HepG2 (cell line): ENCODE results near the gene PTGIS. TPM values are rescaled to one million over a fixed set of nuclear protein-coding genes. Genes with fewer than 3 reads are reported as not detected.

Source experiments
- ELF4 ChIP-seq: sonication (generic); formaldehyde crosslinking; IDR thresholded peaks from 2 replicates; pipeline ENCODE4 v1.5.0; 2020; ENCODE audit warnings: missing genetic modification reagents, mild to moderate bottlenecking, moderate library complexity, borderline replicate concordance
- GATAD2A ChIP-seq: IDR thresholded peaks from 2 replicates; pipeline ENCODE4 v1.6.1; 2016
- MED13 ChIP-seq: sonication (generic); formaldehyde crosslinking; IDR thresholded peaks from 2 replicates; pipeline ENCODE4 v1.5.0; 2020; ENCODE audit warnings: missing genetic modification reagents
- MTF1 ChIP-seq: sonication (generic); formaldehyde crosslinking; IDR thresholded peaks from 2 replicates; pipeline ENCODE4 v1.5.0; 2020; ENCODE audit warnings: missing genetic modification reagents
- PHB2 ChIP-seq: fragments of 450-650 bp; IDR thresholded peaks from 2 replicates; pipeline ENCODE4 v1.6.1; 2018; ENCODE audit not compliant: partially characterized antibody
- SSRP1 ChIP-seq: IDR thresholded peaks from 2 replicates; pipeline ENCODE4 v1.6.1; 2016; ENCODE audit warnings: control low read depth
- ZBTB7B ChIP-seq: sonication (generic); formaldehyde crosslinking; IDR thresholded peaks from 2 replicates; pipeline ENCODE4 v1.4.0; 2020; ENCODE audit warnings: missing genetic modification reagents
- ZNF276 ChIP-seq: sonication (generic); formaldehyde crosslinking; IDR thresholded peaks from 2 replicates; pipeline ENCODE4 v1.4.0; 2020; ENCODE audit warnings: mild to moderate bottlenecking, low read depth, missing genetic modification reagents
- ZNF354B ChIP-seq: sonication (generic); formaldehyde crosslinking; IDR thresholded peaks from 2 replicates; pipeline ENCODE4 v1.8.0; 2022; ENCODE audit warnings: mild to moderate bottlenecking, missing genetic modification reagents
- ZNF549 ChIP-seq: sonication (generic); formaldehyde crosslinking; IDR thresholded peaks from 2 replicates; pipeline ENCODE4 v1.5.0; 2020; ENCODE audit warnings: missing genetic modification reagents
- ZSCAN20 ChIP-seq: sonication (generic); formaldehyde crosslinking; IDR thresholded peaks from 2 replicates; pipeline ENCODE4 v1.4.0; 2020; ENCODE audit warnings: missing genetic modification reagents, mild to moderate bottlenecking, borderline replicate concordance
- polyA plus RNA-seq, 8 experiments: library from polyadenylated mRNA; depleted of rRNA in 3 of 8; stranded (reverse) in 7 of 8; unstranded in 1 of 8; fragments of >200 nt; fragmentation: Illumina TruSeq in 4 of 8; extraction: Trizol in 4 of 8; gene quantifications; 2 replicates each; pipeline versions ENCODE4 v1.2.1 to v1.2.3, GENCODE V29; 2011 to 2016; ENCODE audit warnings: low read depth in 4 of 8, missing spikeins in 1 of 8, mixed read lengths in 1 of 8; ENCODE audit not compliant: insufficient read depth in 1 of 8
- total RNA-seq, 5 experiments: library from RNA; depleted of rRNA; stranded (reverse); fragments of >200 nt; fragmentation: Illumina TruSeq; extraction: Trizol; gene quantifications; 2 replicates each; pipeline ENCODE4 v1.2.3, GENCODE V29; 2016; ENCODE audit warnings: low read depth in 1 of 5
- TF ChIP-seq, protein P1 (sequence below): sonication (generic); formaldehyde crosslinking; IDR thresholded peaks from 2 replicates; pipeline ENCODE4 v1.5.0; 2020; ENCODE audit warnings: mild to moderate bottlenecking, missing genetic modification reagents
- TF ChIP-seq, protein P2 (sequence below): sonication (generic); formaldehyde crosslinking; IDR thresholded peaks from 2 replicates; pipeline ENCODE4 v1.4.0; 2020; ENCODE audit warnings: mild to moderate bottlenecking, missing genetic modification reagents
- TF ChIP-seq, protein P3 (sequence below): sonication (generic); formaldehyde crosslinking; IDR thresholded peaks from 2 replicates; pipeline ENCODE4 v1.9.0; 2021; ENCODE audit warnings: missing genetic modification reagents, borderline replicate concordance
- TF ChIP-seq, protein P4 (sequence below): IDR thresholded peaks from 2 replicates; pipeline ENCODE4 v1.6.1; 2016; ENCODE audit warnings: missing genetic modification reagents, missing compliant biosample characterization
- TF ChIP-seq, protein P5 (sequence below): sonication (generic); formaldehyde crosslinking; IDR thresholded peaks from 2 replicates; pipeline ENCODE4 v1.5.0; 2020; ENCODE audit warnings: mild to moderate bottlenecking, missing genetic modification reagents

PTGIS gene
- total and polyA plus RNA-seq, 2 of the 13 experiments (the other 11 are each of a cell fraction or from before 2014, with no cell fraction given), result not detected

- peak; percentile 72 for TF ChIP-seq GATAD2A
- TF ChIP-seq, protein P1, sequence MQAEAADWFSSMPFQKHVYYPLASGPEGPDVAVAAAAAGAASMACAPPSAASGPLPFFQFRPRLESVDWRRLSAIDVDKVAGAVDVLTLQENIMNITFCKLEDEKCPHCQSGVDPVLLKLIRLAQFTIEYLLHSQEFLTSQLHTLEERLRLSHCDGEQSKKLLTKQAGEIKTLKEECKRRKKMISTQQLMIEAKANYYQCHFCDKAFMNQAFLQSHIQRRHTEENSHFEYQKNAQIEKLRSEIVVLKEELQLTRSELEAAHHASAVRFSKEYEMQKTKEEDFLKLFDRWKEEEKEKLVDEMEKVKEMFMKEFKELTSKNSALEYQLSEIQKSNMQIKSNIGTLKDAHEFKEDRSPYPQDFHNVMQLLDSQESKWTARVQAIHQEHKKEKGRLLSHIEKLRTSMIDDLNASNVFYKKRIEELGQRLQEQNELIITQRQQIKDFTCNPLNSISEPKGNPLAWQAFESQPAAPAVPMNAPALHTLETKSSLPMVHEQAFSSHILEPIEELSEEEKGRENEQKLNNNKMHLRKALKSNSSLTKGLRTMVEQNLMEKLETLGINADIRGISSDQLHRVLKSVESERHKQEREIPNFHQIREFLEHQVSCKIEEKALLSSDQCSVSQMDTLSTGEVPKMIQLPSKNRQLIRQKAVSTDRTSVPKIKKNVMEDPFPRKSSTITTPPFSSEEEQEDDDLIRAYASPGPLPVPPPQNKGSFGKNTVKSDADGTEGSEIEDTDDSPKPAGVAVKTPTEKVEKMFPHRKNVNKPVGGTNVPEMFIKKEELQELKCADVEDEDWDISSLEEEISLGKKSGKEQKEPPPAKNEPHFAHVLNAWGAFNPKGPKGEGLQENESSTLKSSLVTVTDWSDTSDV (CRISPR knock-in tag), result peak; percentile 65; the same call in 1 of the 2 replicates
- TF ChIP-seq, protein P2, sequence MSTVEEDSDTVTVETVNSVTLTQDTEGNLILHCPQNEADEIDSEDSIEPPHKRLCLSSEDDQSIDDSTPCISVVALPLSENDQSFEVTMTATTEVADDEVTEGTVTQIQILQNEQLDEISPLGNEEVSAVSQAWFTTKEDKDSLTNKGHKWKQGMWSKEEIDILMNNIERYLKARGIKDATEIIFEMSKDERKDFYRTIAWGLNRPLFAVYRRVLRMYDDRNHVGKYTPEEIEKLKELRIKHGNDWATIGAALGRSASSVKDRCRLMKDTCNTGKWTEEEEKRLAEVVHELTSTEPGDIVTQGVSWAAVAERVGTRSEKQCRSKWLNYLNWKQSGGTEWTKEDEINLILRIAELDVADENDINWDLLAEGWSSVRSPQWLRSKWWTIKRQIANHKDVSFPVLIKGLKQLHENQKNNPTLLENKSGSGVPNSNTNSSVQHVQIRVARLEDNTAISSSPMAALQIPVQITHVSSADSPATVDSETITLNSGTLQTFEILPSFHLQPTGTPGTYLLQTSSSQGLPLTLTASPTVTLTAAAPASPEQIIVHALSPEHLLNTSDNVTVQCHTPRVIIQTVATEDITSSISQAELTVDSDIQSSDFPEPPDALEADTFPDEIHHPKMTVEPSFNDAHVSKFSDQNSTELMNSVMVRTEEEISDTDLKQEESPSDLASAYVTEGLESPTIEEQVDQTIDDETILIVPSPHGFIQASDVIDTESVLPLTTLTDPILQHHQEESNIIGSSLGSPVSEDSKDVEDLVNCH (CRISPR knock-in tag), result no peak
- TF ChIP-seq ZBTB7B (CRISPR knock-in tag), result peak; percentile 95
- TF ChIP-seq, protein P3, sequence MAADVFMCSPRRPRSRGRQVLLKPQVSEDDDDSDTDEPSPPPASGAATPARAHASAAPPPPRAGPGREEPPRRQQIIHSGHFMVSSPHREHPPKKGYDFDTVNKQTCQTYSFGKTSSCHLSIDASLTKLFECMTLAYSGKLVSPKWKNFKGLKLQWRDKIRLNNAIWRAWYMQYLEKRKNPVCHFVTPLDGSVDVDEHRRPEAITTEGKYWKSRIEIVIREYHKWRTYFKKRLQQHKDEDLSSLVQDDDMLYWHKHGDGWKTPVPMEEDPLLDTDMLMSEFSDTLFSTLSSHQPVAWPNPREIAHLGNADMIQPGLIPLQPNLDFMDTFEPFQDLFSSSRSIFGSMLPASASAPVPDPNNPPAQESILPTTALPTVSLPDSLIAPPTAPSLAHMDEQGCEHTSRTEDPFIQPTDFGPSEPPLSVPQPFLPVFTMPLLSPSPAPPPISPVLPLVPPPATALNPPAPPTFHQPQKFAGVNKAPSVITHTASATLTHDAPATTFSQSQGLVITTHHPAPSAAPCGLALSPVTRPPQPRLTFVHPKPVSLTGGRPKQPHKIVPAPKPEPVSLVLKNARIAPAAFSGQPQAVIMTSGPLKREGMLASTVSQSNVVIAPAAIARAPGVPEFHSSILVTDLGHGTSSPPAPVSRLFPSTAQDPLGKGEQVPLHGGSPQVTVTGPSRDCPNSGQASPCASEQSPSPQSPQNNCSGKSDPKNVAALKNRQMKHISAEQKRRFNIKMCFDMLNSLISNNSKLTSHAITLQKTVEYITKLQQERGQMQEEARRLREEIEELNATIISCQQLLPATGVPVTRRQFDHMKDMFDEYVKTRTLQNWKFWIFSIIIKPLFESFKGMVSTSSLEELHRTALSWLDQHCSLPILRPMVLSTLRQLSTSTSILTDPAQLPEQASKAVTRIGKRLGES, result no peak
- TF ChIP-seq ZSCAN20 (CRISPR knock-in tag), result no peak
- no peak for TF ChIP-seq ZNF549
- no peak for TF ChIP-seq MED13 (CRISPR knock-in tag)
- no peak for TF ChIP-seq ZNF276
- no peak for TF ChIP-seq MTF1 (CRISPR knock-in tag)
- no peak for TF ChIP-seq PHB2
- TF ChIP-seq SSRP1 (CRISPR knock-in tag), result no peak; the same call in 1 of the 2 replicates
- TF ChIP-seq, protein P4, sequence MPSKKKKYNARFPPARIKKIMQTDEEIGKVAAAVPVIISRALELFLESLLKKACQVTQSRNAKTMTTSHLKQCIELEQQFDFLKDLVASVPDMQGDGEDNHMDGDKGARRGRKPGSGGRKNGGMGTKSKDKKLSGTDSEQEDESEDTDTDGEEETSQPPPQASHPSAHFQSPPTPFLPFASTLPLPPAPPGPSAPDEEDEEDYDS (CRISPR knock-in tag), result peak; percentile 48; the same call in 1 of the 2 replicates
- TF ChIP-seq ZNF354B, result no peak
- TF ChIP-seq, protein P5, sequence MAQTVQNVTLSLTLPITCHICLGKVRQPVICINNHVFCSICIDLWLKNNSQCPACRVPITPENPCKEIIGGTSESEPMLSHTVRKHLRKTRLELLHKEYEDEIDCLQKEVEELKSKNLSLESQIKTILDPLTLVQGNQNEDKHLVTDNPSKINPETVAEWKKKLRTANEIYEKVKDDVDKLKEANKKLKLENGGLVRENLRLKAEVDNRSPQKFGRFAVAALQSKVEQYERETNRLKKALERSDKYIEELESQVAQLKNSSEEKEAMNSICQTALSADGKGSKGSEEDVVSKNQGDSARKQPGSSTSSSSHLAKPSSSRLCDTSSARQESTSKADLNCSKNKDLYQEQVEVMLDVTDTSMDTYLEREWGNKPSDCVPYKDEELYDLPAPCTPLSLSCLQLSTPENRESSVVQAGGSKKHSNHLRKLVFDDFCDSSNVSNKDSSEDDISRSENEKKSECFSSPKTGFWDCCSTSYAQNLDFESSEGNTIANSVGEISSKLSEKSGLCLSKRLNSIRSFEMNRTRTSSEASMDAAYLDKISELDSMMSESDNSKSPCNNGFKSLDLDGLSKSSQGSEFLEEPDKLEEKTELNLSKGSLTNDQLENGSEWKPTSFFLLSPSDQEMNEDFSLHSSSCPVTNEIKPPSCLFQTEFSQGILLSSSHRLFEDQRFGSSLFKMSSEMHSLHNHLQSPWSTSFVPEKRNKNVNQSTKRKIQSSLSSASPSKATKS (CRISPR knock-in tag), result no peak
- no peak for TF ChIP-seq ELF4 (CRISPR knock-in tag)
Measured at GRCh38 chr20:49608752-49609670, 41.1 kb upstream of the PTGIS start (continued).
